Upper lobe of left lung (tissue), 6 donors: ENCODE measurements around the gene NOSTRIN. TPM values are rescaled to one million over a fixed set of nuclear protein-coding genes. Genes with fewer than 3 reads are reported as not detected.

Experiments
- ATAC-seq, 2 donors: fragments of 200-7000 bp; cut with Tn5 transposase; one replicate each; pipeline ENCODE4 v1.9.1; 2022; ENCODE audit warnings: mild to moderate bottlenecking in 2 of 2, moderate library complexity in 2 of 2; ENCODE audit not compliant: low FRiP score in 2 of 2
- DNase-seq, 2 donors: peaks; one replicate each; pipeline ENCODE4 v3.0.0-alpha.2; 2019 to 2020
- H3K27ac ChIP-seq, 4 donors: fragments of 200-600 bp; sonication (generic); one replicate each; pipeline ENCODE4 v1.5.1; 2016 to 2019
- H3K27me3 ChIP-seq, 4 donors: fragments of 200-600 bp; sonication (generic); one replicate each; pipeline ENCODE4 v1.5.1; 2017 to 2019
- H3K36me3 ChIP-seq, 4 donors: fragments of 200-600 bp; sonication (generic); one replicate each; pipeline ENCODE4 v1.5.1; 2016 to 2019
- H3K4me1 ChIP-seq, 4 donors: fragments of 200-600 bp; sonication (generic); one replicate each; pipeline ENCODE4 v1.5.1; 2018 to 2019
- H3K4me3 ChIP-seq, 4 donors: fragments of 200-600 bp; sonication (generic); one replicate each; pipeline ENCODE4 v1.5.1; 2017 to 2019; ENCODE audit warnings: mild to moderate bottlenecking in 2 of 4, moderate library complexity in 1 of 4
- H3K9me3 ChIP-seq, 4 donors: fragments of 200-600 bp; sonication (generic); one replicate each; pipeline ENCODE4 v1.5.1; 2018 to 2019
- EP300 ChIP-seq, 4 donors: sonication (generic); formaldehyde crosslinking; IDR thresholded peaks; one replicate each; pipeline ENCODE4 v1.5.1; 2017; ENCODE audit warnings: antibody characterized with exemption in 4 of 4, control low read depth in 2 of 4
- POLR2A ChIP-seq, 4 donors: fragments of 450-650 bp; IDR thresholded peaks; one replicate each; pipeline ENCODE4 v1.5.1; 2016 to 2017; ENCODE audit warnings: antibody characterized with exemption in 4 of 4, mild to moderate bottlenecking in 2 of 4
- POLR2AphosphoS5 ChIP-seq, 2 donors: sonication (generic); formaldehyde crosslinking; IDR thresholded peaks; one replicate each; pipeline ENCODE4 v1.5.1; 2017; ENCODE audit warnings: antibody characterized with exemption in 2 of 2
- WGBS, 2 donors: methylation state at CpG; one replicate each; pipeline ENCODE4 v1.1.5; 2017 to 2018; 5-methylcytosine and 5-hydroxymethylcytosine counted together
- total RNA-seq, 6 donors: library from RNA; depleted of rRNA in 4 of 6; stranded (reverse); fragments of >200 nt in 4 of 6; gene quantifications; one replicate each; pipeline versions ENCODE4 v1.1.0 to v1.2.1, GENCODE V29; 2016 to 2021
- TF ChIP-seq, protein P1 (sequence below), 6 experiments: fragments of 450-650 bp in 4 of 6; fragments of 200-600 bp in 2 of 6; sonication (generic) in 2 of 6; IDR thresholded peaks; one replicate each; pipeline ENCODE4 v1.5.1; 2016 to 2019; ENCODE audit warnings: antibody characterized with exemption in 6 of 6
- donor health status: DM: no; HTN: no; CAD: no; lungs with moderate emphysema.
- donor health status: DM: no; HTN: yes; CAD: no; lungs with severe emphysema.

Gene NOSTRIN
- total RNA-seq, 6 donors from 2014 or later, result 33.5 to 110 (median 39.6) TPM

DNA sequence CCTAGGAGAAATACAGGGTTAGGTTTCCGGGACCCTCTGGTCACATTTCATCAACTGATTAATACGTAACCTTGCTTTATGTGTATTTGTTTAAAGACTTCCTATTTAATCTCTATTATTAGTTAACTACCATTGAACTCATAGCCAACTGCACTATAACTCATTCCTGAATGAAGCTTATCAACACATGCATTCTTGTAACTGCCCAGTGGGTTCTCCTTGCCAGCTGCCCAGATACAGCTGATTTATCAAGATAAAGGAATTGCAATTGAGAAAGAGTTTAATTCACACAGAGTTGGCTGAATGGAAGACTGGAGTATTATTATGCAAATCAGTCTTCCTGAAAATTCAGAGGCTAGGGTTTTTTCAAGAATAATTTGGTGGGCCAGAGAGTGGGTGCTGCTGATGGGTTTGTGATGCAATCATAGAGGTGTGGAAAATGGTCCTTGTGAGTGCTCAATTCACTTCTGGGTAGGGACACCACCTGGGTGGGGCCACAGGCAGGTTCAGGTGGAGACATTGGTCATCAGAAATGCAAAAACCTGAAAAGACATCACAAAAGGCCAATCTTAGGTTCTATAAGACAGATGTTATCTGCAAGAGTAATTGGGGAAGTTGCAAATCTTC, 21.1 kb upstream of the NOSTRIN start:
- Histone ChIP-seq H3K27me3 (no peaks in the 10 kb centered on the region), H3K36me3 (no peaks in the 10 kb centered on the region), H3K9me3 (no peaks in the 10 kb centered on the region), H3K4me1 (peaks cover 0 to 8% (median 0%) of the 10 kb centered on the region in 4 donors), H3K27ac (peak overlapping the region in 1 of 4 donors; percentile 45), H3K4me3 (no peak overlapping the region)
- no peak for ATAC-seq
- WGBS, 2 donors, result 67 to 69% methylated on average over 2 of the region's 2 CpGs
- no peak for DNase-seq
- TF ChIP-seq, protein P1, sequence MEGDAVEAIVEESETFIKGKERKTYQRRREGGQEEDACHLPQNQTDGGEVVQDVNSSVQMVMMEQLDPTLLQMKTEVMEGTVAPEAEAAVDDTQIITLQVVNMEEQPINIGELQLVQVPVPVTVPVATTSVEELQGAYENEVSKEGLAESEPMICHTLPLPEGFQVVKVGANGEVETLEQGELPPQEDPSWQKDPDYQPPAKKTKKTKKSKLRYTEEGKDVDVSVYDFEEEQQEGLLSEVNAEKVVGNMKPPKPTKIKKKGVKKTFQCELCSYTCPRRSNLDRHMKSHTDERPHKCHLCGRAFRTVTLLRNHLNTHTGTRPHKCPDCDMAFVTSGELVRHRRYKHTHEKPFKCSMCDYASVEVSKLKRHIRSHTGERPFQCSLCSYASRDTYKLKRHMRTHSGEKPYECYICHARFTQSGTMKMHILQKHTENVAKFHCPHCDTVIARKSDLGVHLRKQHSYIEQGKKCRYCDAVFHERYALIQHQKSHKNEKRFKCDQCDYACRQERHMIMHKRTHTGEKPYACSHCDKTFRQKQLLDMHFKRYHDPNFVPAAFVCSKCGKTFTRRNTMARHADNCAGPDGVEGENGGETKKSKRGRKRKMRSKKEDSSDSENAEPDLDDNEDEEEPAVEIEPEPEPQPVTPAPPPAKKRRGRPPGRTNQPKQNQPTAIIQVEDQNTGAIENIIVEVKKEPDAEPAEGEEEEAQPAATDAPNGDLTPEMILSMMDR (IDR thresholded peaks at IDR 0.05), result no peak
- no peak for TF ChIP-seq POLR2AphosphoS5 (IDR thresholded peaks at IDR 0.05)
- no peak for TF ChIP-seq POLR2A (IDR thresholded peaks at IDR 0.05)
- TF ChIP-seq EP300 (IDR thresholded peaks at IDR 0.05), result no peak

DNA sequence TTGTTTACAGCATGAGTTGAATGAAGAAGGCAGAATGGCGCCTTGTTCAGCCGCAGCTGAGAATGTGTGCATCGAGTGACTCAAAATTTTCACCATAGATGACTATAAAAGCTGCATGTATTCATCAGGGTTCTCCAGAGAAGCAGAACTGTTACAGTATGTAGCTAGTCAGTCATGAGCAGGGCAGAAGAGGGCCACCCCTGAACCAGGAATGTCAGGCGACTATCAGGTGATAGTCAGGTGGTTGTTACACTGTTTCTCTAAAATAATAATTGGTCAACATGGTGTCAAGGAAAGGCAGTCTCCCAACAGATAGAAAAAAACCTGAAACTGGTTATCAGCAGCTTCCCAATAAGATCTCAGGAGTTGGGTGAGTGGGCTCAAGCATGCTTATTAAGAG, 20.2 kb upstream of the NOSTRIN start:
- ATAC-seq (no peak), DNase-seq (no peak)
- no peak for TF ChIP-seq POLR2A (IDR thresholded peaks at IDR 0.05)
- no peak for TF ChIP-seq EP300 (IDR thresholded peaks at IDR 0.05)
- no peak for TF ChIP-seq POLR2AphosphoS5 (IDR thresholded peaks at IDR 0.05)
- TF ChIP-seq, protein P1 (IDR thresholded peaks at IDR 0.05), result no peak
- Histone ChIP-seq H3K27me3 (no peaks in the 10 kb centered on the region), H3K36me3 (no peaks in the 10 kb centered on the region), H3K27ac (no peak overlapping the region), H3K9me3 (no peaks in the 10 kb centered on the region), H3K4me1 (peaks cover 0 to 8% (median 0%) of the 10 kb centered on the region in 4 donors), H3K4me3 (no peak overlapping the region)
- 74 to 96% methylated on average over 4 of the region's 4 CpGs for WGBS, 2 donors

DNA sequence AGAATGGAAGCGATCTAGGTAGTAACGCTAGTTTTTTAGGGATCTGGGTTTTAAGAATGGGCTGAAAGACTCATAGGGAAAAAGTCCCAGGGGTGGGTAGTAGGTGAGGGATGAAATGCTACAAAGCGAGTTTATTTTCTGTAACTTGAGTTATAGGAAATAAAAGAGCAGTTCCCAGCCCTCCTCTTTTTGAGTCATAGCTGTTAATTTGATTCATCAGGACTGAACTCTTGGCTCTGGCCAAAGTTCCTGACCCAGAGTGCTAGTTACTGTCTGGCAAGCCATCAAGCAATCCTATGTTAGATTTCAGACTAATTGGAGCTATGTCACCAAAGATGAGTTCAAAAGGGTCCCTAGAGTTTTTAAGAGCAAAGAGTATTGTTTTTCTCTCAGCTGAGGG, 17.4 kb upstream of the NOSTRIN start:
- Histone ChIP-seq H3K27ac (no peak overlapping the region), H3K4me3 (no peak overlapping the region), H3K4me1 (peaks cover 0 to 8% (median 2%) of the 10 kb centered on the region in 4 donors), H3K27me3 (no peaks in the 10 kb centered on the region), H3K9me3 (no peaks in the 10 kb centered on the region), H3K36me3 (no peaks in the 10 kb centered on the region)
- ATAC-seq, result no peak
- no peak for TF ChIP-seq POLR2A (IDR thresholded peaks at IDR 0.05)
- no peak for DNase-seq
- 91 to 96% methylated on average over 3 of the region's 3 CpGs for WGBS, 2 donors

DNA sequence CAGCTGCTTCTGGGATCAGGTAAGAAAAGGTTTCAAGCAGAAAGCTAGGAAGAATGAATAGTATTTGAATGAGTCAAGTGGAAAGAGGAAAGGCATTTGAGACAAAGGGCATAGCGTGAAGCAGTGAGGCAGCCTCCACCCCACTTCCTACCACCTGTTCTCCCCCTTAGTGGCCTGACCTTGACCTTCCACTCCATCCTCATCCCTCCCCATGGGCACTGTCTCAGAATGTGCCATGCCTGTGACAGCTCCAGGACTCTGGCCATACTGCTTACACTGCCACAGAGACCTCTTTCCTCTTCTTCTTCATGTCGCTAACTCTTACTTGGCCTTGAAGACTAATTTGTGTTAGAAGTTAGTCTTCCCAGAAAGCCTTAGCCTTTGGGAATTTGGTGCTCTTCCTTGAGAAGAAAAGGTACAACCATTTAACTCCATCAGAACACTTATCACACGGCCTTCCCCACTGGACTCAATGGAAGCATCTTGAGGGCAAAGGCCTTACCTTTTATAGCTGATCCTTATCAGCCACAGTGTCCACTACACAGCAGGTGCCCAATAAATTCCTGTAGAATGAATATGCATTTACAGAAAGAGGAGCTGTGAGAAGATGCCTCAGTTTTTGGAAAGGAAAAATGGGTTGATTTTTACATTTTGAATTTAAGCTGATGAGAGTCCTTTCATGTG, 15.2 kb upstream of the NOSTRIN start:
- WGBS, 2 donors, result 94% methylated on average over 3 of the region's 3 CpGs
- H3K27me3 ChIP-seq, result no peaks in the 10 kb centered on the region
- H3K4me1 ChIP-seq, result peaks cover 0 to 4% (median 0%) of the 10 kb centered on the region in 4 donors
- TF ChIP-seq EP300 (IDR thresholded peaks at IDR 0.05), result no peak
- no peak for ATAC-seq
- no peaks in the 10 kb centered on the region for H3K9me3 ChIP-seq
- no peak overlapping the region for H3K27ac ChIP-seq
- no peak overlapping the region for H3K4me3 ChIP-seq
- H3K36me3 ChIP-seq, result no peaks in the 10 kb centered on the region
- DNase-seq, result no peak

DNA sequence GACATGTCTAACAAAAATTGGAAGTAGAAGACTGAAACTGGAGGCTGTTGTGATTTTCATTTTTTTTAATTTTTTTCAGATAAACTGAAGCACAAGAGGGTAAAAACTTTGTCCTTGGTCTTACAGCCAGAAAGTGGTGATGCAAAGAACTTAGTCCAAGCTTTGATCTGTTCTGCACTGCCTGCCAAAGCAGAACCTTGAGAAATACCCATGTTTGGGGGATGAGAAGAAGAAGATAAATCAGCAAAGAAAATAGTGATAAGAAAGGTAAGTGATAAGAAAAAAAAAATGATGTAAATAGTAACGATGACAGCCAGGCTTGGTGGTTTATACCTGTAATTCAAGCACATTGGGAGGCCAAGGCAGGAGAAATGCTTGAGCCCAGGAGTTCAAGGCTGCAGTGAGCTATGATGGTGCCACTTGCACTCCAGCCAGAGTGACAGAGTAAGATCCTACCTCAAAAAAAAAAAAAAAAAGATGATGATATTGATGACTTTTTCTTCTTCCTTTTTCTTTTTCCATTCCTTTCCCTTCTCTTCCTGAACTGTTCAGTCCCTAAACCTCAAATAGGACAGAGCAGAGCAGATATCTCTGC, 14.6 kb upstream of the NOSTRIN start:
- ATAC-seq (no peak), DNase-seq (no peak)
- 92 to 97% methylated on average over 1 of the region's 1 CpG for WGBS, 2 donors
- TF ChIP-seq, protein P1 (IDR thresholded peaks at IDR 0.05), result no peak
- TF ChIP-seq POLR2A (IDR thresholded peaks at IDR 0.05) (no peak), EP300 (IDR thresholded peaks at IDR 0.05) (no peak), POLR2AphosphoS5 (IDR thresholded peaks at IDR 0.05) (no peak)
- Histone ChIP-seq H3K4me1 (peaks cover 0 to 4% (median 0%) of the 10 kb centered on the region in 4 donors), H3K36me3 (no peaks in the 10 kb centered on the region), H3K27me3 (no peaks in the 10 kb centered on the region), H3K27ac (no peak overlapping the region), H3K4me3 (no peak overlapping the region), H3K9me3 (no peaks in the 10 kb centered on the region)
